ENCODE results near the gene ENC1.
A peak's percentile ranks its signal among the peaks of the same experiment; 100 is the strongest.

ENC1 gene

DNA sequence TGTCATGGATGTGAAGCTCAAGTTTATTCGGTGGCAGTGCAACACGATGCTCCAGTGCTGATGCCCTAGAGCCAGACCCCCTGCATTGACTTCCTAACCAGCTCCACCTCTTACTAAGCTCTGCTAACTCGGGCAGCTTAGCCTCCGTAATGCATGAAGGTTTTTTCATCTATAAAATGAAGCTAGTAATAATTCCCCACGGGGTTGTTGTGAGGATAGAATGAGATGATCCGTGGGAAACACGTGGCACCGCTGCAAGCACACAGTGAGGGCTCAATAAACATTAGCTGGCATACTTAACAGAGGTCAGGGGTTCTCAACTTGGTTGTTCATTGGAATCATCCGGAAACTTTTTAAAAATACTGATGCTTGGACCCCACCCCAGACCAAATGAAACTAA, 6.8 kb downstream of the ENC1 start:
- DNase-seq = no peak

DNA sequence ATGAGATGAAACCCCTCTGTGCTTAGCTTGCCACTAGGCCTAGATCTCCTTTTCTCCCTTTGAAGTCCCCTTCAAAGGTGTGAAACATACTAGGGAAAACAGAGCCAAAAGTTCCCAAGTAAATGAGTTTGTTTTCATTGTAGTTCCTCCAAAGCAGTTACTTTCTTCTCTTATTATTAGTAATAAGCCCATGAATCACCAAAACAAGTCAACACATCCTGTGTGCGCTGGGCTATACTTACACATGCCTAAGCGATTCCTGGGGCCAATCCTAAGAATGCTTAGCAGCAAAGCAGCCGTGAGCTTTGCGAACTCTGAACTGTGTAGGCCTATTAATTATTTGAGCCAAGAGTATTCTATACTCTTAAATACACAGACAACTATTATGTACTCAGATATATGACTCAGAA, 7.6 kb downstream of the ENC1 start:
- DNase-seq = no peak

DNA sequence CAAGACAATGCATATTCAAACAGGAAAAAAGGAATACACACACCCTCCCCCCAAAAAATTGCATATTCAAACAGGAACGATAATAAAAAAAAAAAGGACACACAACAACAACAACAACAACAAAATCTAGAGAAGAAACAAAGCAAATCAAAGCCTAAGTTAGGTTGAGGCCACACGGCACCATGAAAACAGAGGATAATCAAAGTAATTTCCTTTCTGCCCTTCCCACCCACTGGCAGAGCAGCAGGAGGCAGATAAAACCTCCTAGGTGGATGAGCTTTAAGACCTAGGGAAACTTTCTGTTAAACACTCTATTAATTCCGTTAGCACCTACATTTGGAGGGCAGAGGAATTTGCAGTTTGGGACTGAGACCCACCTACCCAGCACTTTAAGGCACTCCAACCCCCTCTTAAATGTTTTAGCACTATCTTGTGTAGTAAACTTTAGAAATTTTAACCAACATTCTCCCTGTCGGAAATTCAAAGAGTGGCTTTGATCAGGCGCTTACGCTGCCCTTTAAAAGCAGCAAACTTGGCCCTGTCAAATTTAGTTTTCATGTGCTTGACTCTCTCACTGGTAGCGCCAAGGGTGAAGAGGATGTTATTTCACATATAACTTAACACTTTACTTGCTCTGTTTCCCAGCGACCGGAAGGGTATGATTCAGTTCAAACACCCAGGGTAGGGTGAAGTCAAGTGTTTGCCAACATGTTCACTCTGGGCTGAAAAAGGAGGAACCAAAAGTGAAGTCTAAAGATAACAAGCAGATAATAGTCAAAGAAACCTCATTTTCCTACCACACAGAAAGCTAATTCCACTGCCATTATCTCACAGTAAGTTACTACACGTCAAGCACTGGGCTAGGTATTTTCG, 9.2 kb downstream of the ENC1 start:
- DNase-seq = no peak

DNA sequence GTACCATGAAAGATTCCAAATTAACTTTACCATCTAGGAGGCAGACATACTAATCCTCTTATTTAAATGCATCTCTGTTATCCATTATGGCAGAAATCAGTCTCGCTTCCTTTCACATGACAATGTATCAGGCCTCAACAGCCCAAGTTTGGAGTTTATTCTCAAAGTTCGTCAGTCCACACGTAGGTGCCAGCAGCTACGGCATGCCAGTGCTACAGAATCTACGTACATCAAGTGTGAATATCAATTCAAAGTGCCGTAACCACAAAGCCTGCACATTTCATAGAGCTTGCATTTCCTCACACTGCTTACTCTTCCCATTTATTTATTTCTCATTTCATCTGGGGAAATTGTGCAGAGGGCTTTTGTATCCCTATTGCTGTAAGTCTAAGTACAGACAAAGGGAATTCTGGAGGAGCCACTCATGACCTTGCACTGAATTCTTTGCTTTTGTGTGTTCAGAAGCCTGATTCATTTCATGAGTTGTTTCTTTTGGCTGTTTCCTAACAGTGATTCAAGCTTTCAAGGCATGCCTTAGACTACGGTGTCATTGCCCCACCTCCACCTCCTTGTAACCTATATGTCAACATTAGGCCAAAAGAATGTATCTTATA, 10.0 kb downstream of the ENC1 start:
- no peak for DNase-seq

DNA sequence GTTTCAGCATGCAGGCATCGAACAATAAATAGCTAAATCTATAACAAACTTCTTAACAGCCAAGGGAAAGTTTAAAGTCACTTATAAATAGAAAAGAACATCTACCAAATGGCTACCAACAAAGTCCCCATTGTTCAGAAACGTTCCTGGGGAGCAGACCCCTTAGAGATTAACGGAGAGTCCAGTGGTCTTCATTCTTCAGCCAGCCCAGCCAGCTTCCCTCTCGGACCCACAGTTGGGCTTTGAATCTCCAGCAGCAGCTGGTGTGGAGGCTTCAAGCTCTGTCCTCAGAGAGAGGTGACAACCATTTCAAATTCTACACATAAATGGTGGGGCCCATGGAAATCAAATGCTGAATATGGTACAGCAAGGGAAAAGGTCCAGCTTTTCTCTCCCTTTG, 11.2 kb downstream of the ENC1 start:
- no peak for DNase-seq

DNA sequence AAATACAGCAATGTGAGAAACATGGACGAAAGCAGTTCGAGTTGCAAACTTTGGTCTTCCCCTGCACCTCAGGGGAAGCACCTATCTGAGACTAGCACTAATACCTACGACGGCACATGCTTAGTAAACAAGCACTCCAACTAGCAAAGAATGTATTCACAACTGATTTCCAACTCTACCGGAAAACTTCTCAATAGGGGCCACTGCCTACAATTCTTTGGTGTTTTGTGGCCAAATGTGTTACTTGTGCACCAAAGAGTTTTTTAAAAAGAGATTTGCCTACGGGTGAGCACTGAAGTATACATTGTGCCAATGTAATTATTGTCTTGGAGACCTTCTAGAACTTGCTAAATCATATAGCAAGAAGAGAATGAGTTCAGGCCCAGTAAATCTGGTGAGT, 12.2 kb downstream of the ENC1 start:
- no peak for DNase-seq

DNA sequence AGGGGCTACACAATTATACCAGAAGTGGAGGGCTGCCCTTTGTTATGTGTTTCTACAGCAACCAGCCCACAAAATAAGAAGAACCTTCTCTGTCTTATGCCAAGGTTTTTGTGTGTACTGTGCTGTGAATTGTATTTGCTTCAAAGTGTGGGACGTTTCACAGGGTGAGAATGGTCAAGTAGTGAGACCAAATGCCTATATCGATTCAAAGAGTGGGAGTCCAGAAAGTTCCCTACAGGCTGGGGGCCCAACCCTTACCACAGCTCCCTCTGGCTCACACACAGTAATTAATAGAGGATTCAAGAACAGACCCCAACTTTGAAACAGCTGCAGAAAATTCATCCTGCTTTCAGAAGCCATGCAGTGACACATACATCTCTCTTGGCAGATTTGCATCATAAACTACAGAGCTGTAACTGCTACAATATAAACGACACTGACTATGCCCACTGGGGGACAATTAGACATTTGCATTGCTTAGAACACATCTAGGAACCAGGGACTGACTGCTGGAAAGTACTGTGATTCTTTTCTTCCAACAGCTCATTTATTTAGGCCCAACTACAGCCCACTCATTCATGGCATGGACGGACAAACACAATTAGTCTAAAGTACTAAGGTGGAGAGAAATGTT, 12.8 kb downstream of the ENC1 start:
- no peak for DNase-seq

DNA sequence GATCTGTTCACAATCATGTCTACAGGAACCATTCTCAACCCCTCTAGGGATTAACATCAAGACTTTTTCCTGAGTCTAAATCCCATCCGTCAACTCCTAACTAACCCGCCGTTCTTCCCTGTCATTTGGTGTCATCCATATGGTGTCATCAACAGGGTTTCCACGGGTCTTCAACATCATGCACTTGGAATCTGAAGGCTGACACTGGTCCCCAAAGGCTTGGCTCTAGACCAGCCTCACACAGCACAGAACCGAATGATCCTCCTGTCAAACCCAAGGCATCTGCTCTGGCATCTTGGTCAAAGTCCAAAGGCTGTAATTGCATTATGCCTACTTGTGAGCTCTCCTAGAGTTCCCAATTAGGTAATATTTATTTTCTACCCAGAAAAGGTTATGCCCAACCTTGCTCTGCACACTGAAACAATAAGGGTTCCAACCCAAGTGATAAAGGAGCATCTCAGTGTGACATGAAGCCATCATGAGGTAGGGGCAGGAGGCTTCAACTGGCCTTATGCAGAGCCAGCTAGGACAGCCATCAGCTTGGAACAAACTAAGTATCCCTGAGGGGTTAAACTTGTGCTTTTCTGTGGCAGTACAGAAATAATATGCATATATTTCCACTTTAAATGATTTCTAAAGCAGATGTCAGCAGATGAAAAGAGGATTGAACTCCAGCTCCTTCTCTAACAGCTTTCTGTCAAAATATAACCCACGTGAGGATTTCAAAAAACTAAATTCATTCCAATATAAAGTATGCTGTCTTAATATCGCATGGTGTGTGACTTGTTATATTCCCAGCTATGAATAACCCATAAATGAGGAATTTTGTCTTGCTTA, 13.9 kb downstream of the ENC1 start:
- DNase-seq = no peak

DNA sequence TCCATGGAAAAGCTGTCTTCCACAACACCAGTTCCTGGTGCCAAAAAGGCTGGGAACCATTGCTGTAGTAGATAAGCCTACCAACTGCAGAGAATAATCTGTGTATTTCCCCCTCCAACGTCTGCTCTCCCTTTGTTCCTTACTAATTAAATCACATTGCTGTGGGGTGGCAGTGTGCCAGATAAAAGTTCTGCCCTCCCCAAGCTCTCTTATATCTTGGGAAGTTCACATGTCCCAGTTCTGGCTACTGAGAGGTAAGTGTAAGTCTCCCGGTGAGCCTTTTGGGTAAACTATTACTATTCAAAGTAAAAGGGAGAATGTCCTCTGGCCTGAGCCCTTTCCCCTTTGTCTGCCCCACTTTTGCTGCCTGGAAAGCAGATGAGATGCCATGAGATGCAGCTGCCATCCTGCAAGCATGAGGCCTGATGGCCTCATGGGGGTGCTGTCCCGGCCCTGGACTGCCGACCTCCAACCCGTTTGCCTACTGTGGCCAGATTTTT, 14.7 kb downstream of the ENC1 start:
- no peak for DNase-seq

DNA sequence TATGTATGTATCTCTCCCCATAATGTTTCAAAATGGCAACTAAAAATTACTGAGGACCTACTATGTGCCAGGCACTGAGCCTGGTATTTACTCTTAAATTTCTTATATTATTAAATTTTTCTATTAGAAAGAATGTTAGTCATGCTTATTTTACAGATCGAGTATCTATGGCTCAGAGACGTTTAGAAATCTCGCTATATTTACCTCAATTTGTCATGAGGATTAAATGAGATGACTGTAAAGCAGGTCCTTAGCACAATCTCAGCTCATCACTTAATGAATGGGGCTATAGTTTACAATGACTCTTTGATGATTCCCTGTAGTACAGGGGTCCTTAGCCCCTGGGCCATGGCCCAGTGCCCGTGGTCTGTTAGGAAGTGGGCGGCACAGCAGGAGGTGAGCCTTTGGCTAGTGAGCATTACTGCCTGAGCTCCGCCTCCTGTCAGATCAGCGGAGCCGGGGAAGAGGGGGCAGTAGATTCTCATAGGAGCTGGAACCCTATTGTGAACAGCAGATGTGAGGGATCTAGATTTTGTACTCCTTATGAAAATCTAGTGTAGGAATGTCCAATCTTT, 15.5 kb downstream of the ENC1 start:
- no peak for DNase-seq

DNA sequence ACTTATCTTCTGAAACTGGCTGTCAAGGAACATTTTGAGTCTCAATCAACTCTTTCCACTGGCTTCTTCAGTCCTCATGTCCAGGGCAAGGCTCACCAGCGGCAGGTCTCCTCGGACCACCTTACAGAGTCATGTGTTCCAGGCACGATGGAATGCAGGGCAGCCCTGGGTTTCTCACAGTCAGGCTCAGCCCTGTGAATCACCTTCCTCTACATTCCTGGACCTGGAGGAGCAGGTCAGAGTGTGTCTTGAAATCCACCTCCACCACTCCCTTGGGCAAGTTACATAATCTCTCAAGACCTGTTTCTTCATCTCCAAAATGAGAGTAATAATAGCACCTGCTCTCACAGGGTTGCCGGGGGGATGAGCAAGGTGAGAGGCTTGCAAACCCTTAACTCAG, 16.0 kb downstream of the ENC1 start:
- no peak for DNase-seq

DNA sequence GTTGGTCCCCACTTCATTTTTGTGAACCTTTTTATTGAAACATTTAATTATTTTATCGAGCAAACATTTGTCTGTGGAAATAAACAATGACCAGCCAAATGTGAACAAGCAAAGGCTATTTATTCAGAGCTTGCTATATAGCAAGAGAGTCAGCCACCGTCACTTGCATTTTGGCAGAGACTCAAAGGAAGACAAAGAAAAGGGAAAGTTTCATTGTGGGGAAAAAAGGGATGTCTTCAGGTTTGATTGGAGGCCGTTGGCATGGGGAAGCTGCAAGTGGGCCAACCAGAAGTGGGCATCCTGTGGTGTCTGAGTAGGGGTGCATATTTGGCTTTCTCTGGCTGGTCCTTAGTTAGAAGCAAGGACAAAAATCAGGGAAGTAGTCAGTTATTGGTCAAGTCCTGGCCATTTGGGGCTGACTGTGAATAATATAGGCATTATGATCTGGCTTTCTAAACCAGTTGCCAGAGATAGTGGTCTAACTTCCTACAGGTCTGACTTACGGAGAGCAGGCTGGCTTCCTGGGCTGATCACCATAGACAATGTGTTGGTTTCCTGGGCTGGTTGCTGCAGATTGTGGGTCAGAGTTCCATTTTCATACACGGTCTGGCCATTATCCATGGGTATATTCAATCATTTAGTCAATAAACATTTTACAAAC, 16.6 kb downstream of the ENC1 start:
- no peak for DNase-seq

DNA sequence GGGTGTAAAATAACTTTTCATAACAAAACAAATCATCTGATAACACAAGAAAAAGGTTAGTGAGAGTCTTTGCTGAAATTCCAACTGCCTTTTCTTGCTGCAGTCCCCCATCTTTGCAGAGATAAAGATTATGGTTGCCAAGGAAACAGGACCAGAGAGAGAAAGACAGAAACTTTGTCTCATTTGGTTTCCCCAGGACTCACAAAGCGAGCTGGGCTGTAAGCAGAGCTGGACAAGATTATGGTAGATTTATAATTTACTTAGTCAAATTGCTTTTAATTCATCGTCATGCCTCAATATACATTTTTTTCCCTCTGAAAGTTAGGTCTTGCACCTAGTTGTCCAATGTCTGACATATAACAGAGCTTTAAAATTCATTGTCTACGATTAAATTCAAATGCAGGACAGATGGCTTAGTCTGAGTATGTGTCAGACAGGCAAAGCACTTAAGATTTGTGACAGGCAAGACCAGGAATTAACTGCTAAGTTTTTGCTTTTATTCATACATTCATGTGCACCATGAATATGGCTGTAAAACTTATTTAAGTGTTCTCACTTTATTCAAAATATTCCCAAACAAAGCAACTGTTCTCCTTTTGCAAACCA, 17.4 kb downstream of the ENC1 start:
- DNase-seq = no peak

DNA sequence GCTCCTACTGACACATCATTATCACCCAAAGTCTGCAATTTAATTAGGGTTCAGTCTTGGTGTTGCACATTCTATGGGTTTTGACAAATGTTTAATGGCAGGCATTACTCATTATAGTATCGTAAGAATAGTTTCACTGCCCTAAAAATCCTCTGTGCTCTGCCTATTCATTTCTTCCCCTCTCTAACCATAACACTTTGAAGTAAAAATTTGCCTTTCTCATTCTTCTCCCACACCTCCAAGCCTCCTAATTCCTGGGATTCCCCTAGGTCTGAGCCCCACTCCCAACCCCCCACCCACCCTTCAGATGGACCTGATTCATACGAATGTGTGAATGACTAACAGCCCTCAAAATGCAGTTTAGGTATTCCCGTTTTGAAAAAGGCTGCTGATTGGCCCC, 18.4 kb downstream of the ENC1 start:
- no peak for DNase-seq

DNA sequence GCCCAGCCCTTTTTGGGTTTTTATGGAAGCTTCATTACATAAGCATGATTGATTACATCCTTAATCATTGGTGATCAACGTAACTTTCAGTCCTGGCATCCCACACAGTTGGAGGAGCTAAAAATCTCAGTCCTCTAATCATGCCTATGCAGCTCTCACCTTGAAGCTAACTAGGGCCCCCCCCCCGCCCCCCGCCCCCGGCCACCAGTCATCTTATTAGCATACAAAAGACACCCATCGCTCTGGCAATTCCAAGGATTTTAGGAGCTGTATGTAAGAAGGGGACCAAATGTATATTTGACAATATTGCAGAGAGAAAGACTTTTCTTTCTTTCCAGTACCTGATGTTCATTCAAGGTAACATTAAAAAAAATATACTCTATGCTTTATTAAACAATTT, 19.0 kb downstream of the ENC1 start:
- no peak for DNase-seq

DNA sequence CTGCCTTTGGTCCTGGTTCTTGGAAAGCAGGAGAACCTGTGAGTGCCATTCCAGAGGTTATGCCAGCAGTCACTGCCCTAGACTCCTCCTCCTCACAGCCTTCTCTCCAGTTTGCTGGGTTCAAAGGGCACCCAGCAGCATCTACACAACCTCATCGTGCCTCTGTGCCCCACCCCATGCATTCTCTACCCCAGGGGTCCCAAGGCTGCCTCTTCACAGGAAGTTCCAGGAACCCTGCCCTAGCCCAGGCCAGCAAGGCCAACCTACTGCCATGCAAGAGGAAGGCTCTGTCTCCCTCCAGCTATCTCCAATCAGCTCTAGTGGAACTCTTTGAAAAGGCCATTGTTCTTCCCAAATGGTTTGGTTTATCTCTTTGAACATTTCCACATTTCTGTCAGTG, 21.2 kb downstream of the ENC1 start:
- DNase-seq = no peak

DNA sequence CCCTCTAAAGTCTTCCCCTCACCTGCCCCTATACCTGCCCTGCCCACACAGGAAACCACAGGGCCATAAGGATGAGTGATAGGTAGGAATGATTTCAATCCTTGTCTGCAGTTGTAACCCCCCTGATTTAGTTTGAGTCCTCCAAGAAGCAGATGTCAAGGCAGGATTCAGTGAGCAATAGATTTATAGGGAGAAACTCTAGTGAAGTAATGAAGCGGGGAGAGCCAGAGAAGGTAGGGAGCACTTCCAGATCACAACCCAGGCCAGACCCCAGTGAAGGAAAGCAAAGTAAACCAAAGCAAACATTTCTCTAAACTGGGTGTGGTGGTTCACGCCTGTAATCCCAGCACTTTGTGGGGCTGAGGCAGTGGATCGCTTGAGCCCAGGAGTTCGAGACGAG, 22.4 kb downstream of the ENC1 start:
- DNase-seq = no peak

DNA sequence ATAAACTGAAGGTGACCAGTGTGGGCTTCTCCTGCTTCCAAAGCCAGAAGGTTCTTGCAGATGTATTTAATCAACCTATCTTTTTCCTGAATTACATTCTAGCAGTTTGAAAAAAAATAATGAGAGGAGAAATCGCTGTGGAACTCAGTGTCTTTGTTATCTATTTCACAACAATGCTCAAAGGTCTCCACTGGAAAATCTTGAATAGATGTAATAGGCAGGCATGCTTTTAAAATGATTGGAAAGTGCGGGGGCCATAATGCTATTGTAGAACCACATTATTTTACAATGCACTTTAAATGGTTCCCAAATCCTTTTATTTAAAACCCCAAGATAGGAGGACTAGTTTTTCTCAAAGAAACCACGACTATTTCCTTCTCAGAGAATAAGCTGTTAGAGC, 23.3 kb downstream of the ENC1 start:
- no peak for DNase-seq

DNA sequence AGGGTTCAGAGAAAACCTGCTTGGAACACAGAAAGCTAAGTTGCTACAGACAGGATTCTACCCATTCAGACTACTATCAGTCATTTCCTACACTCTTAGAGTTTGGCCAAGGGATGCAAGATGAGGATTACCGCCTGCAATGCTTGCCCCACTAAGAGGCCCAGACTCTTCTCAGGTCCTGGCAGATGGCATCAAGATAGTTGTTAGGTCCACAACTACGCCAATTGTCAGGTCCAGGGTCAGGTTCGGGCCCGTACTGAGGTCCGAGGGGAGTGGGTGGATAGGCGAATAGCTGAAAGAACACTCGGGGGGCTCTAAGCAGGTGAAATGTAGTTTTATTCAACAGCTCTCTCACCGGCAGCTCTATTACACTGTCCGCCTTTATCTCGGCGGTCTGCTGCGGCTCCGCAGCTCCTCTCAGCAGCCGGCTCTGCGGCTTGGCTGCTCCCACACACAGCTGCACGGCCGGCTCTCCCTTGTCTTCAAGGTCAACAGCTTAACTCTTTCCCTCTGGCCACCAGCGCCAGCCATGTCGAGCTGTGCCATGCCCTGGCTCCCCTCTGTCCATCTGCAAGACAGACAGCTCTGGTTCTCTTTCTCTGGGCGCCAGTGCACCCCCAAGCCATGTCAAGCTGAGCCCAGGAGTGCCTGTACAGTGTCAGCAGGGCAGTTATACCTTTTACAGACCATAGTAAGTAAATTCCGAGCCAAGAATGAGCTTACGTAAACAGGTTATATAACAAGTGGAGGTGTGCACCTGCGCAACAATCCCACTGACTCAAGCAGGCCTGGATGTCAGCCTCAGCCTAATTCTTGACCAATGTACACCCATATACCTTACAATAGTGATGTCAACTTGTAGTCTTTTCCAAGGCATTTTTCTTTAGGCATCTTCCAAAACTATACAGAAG, 24.0 kb downstream of the ENC1 start:
- DNase-seq = peak; percentile 57

DNA sequence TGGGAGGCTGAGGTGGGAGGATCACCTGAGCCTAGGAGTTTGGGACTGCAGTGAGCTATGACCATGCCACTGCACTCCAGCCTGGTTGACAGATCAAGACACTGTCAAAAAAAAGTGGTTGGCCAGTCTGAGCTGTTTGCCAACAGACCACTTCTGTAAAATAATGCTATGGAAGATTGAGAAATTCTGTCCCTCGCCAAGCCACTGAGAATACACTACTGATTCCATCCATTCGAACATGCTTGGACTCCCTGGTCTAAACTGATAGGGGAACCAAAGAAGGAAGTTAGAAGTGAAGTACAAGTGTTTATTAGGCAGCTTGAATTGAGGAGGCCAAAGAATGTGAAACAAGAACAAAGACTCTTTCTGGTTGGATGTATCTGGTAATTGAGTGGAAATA, 27.2 kb downstream of the ENC1 start:
- DNase-seq = no peak
